ENCODE results near the gene ITPRID2. TPM values are rescaled to one million over a fixed set of nuclear protein-coding genes. Genes with fewer than 3 reads are reported as not detected.

ITPRID2 gene
- total and polyA plus RNA-seq, 10 of the 15 experiments (the other 5 are each of a cell fraction or from before 2014, with no cell fraction given), result 4.7 to 23.7 (median 13.1) TPM

GRCh38 chr2:181849601-181850000 is 41.9 kb upstream of the ITPRID2 start:
- in situ Hi-C loops (cut with MboI), result no loop called here
- intact Hi-C loops (cut with micrococcal nuclease; ENCODE audit: unreplicated experiment), result no loop called here
- CTCF ChIA-PET, result interaction anchor here (1.2 to 1.5 kb wide), 3 partner anchors 13 to 54 kb away, joined by 3 to 5 read pairs (median 3); no protein-coding TSS in a partner anchor
- Histone ChIP-seq H2AFZ (ENCODE audit: control insufficient read depth, low read depth, low read length) (no peak overlapping the region), H3K27ac (ENCODE audit: control insufficient read depth, insufficient read depth) (no peak overlapping the region), H3K79me2 (ENCODE audit: control insufficient read depth, insufficient read depth, low read length) (no peaks in the 10 kb centered on the region), H3K9ac (ENCODE audit: control insufficient read depth, insufficient read depth, low read length) (no peak overlapping the region), H3K36me3 (ENCODE audit: control insufficient read depth in 2 of 2, insufficient read depth in 2 of 2, low read length in 1 of 2) (no peaks in the 10 kb centered on the region), H4K20me1 (ENCODE audit: control insufficient read depth, insufficient read depth) (no peaks in the 10 kb centered on the region), H3K9me3 (replicated peaks; ENCODE audit: control insufficient read depth, insufficient read depth, low read length) (no peaks in the 10 kb centered on the region), H3K4me1 (ENCODE audit: control insufficient read depth, insufficient read depth, low read length) (no peaks in the 10 kb centered on the region), H3K4me3 (no peak overlapping the region), H3K27me3 (replicated peaks in 1 of 2; ENCODE audit: control insufficient read depth in 2 of 2, insufficient read depth in 2 of 2, low read length in 1 of 2) (no peaks in the 10 kb centered on the region), H3K4me2 (ENCODE audit: control insufficient read depth, insufficient read depth) (no peak overlapping the region)
- TF ChIP-seq ATF3 (IDR thresholded peaks at IDR 0.05; ENCODE audit: borderline replicate concordance, extremely low read depth, low read depth, low read length) (no peak), DPF2 (IDR thresholded peaks at IDR 0.05) (no peak), SUZ12 (IDR thresholded peaks at IDR 0.05; ENCODE audit: unreplicated experiment) (no peak), BRCA1 (IDR thresholded peaks at IDR 0.05; ENCODE audit: low read depth, low read length) (no peak), CHD2 (IDR thresholded peaks at IDR 0.05; ENCODE audit: borderline replicate concordance, low read depth, low read length) (no peak), IKZF2 (IDR thresholded peaks at IDR 0.05) (no peak), EZH2 (IDR thresholded peaks at IDR 0.05; ENCODE audit: borderline replicate concordance, control insufficient read depth, low read depth, low read length) (no peak), CREB1 (IDR thresholded peaks at IDR 0.05; ENCODE audit: low read depth) (no peak), TBL1XR1 (IDR thresholded peaks at IDR 0.05; ENCODE audit: low read depth, low read length) (no peak), SMAD5 (IDR thresholded peaks at IDR 0.05; ENCODE audit: low read depth) (no peak), MYC (IDR thresholded peaks at IDR 0.05; ENCODE audit: insufficient read depth, insufficient read length, insufficient replicate concordance, low read length, severe bottlenecking) (no peak), POLR2AphosphoS2 (IDR thresholded peaks at IDR 0.05; ENCODE audit: low read depth, low read length) (no peak)
- TF ChIP-seq, protein P1, sequence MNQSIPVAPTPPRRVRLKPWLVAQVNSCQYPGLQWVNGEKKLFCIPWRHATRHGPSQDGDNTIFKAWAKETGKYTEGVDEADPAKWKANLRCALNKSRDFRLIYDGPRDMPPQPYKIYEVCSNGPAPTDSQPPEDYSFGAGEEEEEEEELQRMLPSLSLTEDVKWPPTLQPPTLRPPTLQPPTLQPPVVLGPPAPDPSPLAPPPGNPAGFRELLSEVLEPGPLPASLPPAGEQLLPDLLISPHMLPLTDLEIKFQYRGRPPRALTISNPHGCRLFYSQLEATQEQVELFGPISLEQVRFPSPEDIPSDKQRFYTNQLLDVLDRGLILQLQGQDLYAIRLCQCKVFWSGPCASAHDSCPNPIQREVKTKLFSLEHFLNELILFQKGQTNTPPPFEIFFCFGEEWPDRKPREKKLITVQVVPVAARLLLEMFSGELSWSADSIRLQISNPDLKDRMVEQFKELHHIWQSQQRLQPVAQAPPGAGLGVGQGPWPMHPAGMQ (IDR thresholded peaks at IDR 0.05; ENCODE audit: borderline replicate concordance), result no peak
- FAIRE-seq (no peak), DNase-seq (ENCODE audit: low read depth, low spot score) (no peak), ATAC-seq (no peak)
- RAD21 ChIA-PET (ENCODE audit: unreplicated experiment), result no interaction called here
- SMC1A ChIA-PET (ENCODE audit: uncharacterized antibody, unreplicated experiment), result interaction anchor here (1.8 kb wide), 1 partner anchor 9 kb away, joined by 7 read pairs; no protein-coding TSS in a partner anchor
- WGBS (ENCODE audit: insufficient coverage, insufficient replicate concordance, low lambda C conversion rate, missing lambda C conversion rate), result 9% methylated on average over 1 of the region's 1 CpG
- no TSS peak for BruUV-seq (replicated peaks)
- POLR2A ChIA-PET, result no interaction called here
